HEK293T (cell line): Measurements from ENCODE around the gene MAMDC2.

Experiments used
- BHLHE40 ChIP-seq: fragments of 450-650 bp; IDR thresholded peaks from 2 replicates; pipeline ENCODE4 v1.6.1; 2016; ENCODE audit warnings: mild to moderate bottlenecking, moderate library complexity, borderline replicate concordance
- ELF4 ChIP-seq: fragments of 450-650 bp; IDR thresholded peaks from 2 replicates; pipeline ENCODE4 v1.6.1; 2017; ENCODE audit warnings: antibody characterized with exemption
- FOXA1 ChIP-seq: fragments of 450-650 bp; IDR thresholded peaks from 2 replicates; pipeline ENCODE4 v1.6.1; 2016; ENCODE audit warnings: mild to moderate bottlenecking
- FOXK2 ChIP-seq: fragments of 450-650 bp; IDR thresholded peaks from 2 replicates; pipeline ENCODE4 v1.6.1; 2016; ENCODE audit warnings: mild to moderate bottlenecking
- FOXM1 ChIP-seq: fragments of 450-650 bp; IDR thresholded peaks from 2 replicates; pipeline ENCODE4 v1.6.1; 2017; ENCODE audit warnings: mild to moderate bottlenecking, borderline replicate concordance
- L3MBTL2 ChIP-seq: fragments of 450-650 bp; conservative IDR thresholded peaks from 2 replicates; pipeline ENCODE4 v1.6.1; 2016; ENCODE audit warnings: mild to moderate bottlenecking
- PKNOX1 ChIP-seq: fragments of 450-650 bp; IDR thresholded peaks from 2 replicates; pipeline ENCODE4 v1.6.1; 2016
- SP1 ChIP-seq: fragments of 450-650 bp; IDR thresholded peaks from 2 replicates; pipeline ENCODE4 v1.6.1; 2017
- TARDBP ChIP-seq: fragments of 450-650 bp; IDR thresholded peaks from 2 replicates; pipeline ENCODE4 v1.6.1; 2016

GRCh38 chr9:70046274-70047070 is 2.8 kb downstream of the MAMDC2 start:
- no peak for TF ChIP-seq FOXA1
- TF ChIP-seq BHLHE40, result no peak
- no peak for TF ChIP-seq ELF4
- TF ChIP-seq SP1, result no peak
- TF ChIP-seq FOXM1, result no peak
- no peak for TF ChIP-seq PKNOX1
- TF ChIP-seq TARDBP, result no peak
- TF ChIP-seq L3MBTL2, result no peak
- TF ChIP-seq FOXK2, result no peak
